Activated CD4-positive, CD25-positive, alpha-beta regulatory T cell treated with anti-CD3 and anti-CD28 coated beads, Interleukin-2, amount 50 U/mL, for 72 hours (primary cell): ENCODE measurements around the gene RAMP3.

ENCODE experiments used
- DNase-seq: peaks from one replicate; pipeline ENCODE4 v3.0.0; 2021

The RAMP3 gene

DNA sequence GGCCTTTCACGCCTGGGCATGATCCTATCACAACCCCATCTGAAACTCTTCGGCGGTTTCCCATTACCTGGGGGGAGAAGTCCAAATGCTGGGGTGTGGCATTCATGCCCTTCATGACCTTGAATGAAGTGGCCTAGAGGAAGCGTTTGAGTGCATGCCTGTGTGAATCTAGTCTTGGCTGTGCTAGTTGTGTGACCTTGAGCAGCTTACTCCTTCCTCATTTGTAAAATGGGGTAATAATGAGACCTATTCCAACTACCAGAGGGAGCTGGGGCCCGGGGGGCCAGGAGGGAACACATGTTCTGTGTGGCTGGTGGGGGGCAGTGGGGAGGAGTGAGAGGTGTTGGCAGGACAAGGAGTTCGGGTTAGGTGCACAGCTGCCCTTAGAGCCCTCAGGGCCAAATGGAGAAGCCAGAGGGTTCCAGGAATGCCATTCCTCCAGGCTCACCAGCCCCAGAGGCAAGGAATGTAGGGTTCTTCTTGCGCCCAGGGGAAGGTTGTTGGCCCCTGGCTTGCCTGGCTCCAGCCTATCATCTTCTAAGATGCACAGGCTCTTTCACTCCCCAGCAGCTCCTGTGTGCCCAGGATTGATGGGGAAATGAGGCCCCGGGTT, 24.8 kb upstream of the RAMP3 start:
- DNase-seq: no peak

DNA sequence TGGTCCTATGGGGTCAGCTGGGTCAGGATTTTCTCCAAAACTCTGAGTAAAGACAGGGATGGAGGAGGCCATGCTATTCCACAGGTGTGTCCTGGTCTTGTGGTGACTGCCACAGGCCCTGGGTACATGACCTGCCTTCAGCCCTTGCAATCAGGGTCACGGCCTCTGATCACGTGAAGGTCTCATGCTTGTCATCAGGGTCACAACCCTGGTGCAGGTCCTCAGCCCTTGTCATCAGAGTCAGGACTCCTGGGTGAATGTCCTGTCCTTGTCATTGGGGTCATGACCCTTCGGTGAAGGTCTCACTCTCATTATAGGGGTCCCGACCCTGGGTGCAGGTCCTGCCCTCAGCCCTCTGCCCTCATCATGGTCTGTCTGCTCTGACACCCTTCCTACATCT, 24.2 kb upstream of the RAMP3 start:
- no peak for DNase-seq

DNA sequence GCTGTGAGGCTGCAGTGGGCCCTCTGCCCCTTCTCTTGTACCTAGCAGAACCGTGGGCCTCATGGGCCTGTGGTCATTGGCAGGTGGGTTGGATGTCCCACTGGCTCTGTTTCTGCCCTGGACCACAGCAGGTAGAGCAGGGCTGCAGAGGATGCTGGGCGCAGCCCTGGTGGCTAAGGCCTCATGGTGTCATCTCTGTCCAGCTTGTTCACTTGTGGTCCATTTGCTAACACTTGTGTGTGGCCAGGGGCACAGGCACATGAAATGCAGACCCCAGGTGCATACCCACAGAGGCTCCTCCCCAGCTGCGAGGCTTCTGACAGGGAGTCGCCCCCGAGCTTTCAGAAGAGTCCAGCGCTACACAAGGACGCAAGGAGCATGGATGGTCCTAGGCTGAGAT, 23.7 kb upstream of the RAMP3 start:
- no peak for DNase-seq

DNA sequence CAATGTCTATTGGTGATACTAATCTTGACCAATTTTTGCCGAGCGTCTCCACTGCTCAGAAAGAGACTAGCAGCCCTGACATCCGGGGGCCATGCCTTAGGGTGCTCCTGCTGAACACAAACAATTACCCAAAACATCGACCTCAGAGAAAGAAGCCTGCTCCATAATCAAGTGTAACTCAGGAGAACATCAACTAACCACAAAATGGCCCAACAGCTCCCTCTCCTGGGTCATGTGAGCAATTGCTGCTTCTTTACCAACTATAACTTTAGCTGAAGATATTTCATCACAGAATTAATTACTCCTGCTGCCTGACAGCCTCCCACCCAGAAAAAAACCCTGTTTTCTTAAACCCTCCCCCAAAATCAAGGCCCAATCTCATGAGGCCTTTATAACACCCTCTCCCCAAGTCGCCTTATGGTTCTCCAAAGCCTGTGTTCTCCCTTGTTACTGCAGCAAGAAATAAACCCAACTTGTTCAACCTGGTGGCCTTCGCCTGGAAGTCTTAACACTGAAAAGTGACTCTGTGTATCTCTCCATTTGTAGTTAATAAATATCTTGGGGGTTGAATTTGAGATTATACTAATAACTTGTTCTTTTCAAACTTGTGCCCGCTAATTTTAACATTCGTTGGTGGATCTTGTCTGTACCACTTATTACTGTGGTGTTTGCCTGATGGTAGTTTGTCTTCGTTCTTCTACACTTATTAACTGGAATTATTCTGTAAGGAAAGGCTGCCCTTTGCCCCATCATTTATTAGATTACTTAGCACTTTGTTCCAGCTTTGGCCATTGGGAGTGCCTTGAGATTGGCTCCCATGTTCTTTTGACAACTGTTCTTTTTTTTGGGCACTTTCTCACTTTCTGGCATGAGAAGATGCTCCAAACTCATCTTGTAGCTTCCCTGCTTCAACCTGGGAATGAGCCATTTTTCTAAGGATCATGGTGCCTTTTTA, 21.2 kb upstream of the RAMP3 start:
- peak; percentile 58 for DNase-seq

DNA sequence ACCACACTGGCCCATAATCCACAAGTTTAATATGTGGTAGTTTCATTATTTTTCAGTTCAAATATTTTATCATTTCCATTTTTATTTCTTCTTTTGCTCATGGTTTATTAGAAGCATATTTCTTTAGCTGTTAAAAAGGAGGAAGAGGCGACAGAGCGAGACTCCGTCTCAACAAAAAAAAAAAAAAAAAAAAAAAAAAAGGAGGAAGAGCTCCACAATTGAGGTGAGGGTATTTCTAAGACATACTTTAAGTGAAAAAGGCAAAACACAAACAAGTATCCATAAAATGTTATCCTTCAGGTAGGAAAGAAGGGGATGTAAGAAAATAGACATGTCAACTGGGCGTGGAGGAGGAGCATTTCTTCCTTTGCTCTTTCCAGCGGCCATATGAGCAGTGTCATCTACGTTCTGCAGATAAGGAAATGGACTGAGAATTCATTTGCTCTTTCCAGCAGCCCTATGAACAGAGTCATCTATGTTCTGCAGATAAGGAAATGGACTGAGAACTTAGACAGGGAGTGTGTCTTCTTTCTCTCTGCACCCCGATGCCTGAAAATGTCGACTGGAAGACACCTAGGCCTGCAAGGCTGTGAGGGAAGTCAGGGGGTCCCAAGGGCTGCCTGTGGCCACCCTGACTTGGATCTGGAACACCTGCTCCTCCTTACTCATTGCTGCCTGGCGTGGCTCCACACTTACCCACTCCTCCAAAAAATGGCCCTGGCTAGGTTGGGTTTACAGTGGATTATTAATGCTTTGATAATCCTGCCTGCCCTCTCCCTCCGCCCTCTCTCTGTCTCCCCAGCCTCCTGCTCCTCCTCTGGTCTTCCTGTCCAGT, 18.9 kb upstream of the RAMP3 start:
- DNase-seq: no peak

DNA sequence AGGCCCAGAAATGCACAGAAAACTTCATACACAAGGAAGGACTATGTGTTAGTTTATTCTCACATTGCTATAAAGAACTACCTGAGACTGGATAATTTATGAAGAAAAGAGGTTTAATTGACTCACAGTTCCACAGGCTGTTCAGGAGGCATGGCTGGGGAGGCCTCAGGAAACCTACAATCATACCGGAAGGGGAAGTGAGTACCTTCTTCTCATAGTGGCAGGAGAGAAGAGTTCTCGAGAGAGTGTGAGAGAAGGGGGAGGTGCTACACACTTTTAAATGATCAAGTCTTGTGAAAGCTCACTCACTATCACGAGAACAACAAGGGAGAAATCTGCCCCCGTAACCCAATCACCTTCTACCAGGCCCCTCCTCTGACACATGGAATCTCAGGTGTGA, 16.8 kb upstream of the RAMP3 start:
- DNase-seq: no peak

DNA sequence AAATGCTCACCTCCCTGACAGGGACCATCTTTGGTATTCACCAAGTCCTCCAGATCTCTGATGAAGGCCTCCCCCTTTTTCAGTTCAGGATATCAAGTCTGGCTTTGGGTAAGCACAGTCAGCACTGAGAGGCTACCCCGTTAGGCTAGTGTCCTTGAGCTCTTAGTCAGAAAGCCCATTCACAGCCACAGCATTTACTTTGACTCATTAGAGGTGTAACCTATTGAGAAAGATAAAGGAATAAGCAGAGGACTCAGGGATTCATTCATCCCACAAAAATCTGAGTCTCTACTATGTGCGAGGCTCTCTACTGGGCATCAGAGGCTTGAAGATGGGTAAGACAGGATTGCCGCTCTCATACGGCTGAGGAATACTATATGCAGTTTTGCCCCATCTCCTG, 14.0 kb upstream of the RAMP3 start:
- no peak for DNase-seq

DNA sequence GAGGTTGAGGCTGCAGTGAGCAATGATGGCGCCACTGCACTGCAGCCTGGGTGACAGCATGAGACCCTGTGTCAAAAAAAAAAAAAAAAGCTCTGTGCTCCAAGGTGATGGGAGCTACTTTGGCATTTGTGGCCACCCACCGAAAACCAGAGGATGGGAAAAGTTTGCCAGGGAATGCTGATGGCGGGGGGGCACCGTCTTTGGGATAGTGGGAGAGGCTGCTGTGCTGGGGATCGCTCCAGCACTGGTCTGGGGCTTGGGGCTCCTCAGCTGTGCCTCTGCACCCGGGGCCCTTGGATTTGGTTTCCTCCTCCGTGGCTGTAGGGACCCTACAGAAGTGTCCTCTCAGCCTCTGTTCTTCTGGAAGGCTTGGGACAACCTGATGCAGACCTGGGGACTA, 11.7 kb upstream of the RAMP3 start:
- DNase-seq: peak; percentile 19

DNA sequence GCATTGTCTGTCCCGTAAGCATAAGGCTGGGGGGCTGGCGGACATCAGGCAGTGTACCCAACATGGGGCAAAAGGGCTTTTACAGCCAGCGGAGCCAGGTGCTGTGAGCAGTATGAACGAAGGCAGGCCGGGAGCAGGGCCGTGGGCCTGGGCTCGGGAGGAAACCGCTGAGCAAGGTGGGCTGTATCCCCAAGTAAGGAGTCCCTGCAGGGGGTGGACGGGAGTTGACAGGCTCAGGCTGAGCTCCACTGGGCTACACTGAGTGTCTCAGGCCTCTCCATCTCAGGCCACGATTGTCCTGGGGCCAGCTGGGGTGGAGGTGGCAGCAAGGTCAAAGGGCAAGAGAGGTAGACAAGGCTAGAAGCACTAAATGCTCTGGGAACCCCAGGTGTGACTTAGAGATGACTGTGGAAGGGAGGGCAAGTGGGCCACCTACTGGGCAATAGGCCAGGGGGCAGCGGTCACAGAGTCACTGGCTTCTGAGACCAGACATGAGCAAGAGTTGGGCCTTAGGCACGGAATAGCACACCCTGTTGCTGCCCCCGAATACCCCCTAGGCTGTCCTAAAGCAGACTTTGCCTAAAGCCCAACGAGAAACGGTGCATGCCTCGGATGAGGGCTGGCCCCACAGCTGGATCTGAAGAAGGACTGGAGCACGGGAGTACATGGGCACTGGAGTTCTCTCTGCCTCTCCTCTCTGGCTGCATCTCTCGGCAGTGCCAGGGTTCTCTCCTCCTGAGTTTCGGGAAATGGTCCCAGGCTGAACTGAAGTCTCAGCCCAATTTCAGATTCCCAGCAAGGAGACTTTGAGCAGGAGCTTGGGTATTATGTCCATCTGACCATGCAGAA, 10.8 kb upstream of the RAMP3 start:
- peak; percentile 22 for DNase-seq

DNA sequence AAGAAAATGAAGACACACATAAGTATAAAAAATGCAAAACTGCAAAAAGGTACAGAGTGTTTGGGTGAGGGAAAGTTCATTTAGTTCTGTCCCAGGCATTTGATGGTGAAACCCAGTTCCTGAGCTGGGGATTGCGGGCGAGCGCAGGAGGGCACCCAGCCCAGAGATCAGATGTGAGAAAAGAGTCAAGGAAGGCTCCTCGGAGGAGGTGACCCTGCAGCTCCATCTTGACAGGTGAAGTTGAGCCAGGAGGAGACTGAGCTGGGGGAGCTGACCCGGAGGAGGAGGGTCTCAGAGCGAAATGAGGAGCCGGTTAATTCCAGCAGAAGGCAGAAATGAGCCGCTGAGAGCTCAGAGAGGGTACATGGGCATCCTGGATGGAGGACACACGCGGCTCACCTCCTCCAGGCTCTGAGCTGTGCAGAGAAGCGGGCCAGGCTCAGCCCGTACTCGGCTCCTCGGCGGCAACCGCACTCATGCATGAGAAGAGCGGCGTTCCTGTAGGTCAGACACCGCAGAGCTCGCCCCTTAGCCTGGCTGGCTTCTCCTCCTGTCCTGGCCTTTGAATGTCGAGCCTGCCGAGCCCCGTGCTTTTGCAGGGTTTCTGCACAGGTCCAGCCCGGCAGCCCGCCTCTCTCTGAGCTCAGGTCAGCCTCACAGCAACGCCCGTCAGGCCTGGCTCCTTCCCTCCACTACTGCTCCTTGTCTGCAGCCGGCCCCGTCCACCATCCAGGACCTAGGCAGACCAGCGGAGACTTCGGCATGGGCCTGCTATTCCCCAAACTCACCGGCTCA, 9.5 kb upstream of the RAMP3 start:
- DNase-seq: peak; percentile 17

DNA sequence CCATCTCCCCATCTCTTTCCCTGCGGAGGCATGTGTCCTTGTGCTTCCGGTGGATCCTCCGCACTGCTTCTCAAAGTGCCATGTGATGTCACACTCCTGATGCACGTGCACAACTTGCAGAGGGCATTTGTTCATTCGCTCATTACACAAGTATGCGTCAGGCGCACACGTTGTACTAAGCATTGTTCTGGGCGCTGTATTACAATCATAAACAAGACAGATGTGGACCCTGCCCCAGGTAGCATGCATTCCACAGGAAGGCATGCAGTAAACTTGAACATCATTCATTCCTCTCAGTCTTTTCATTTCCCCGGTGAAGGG, 9.0 kb upstream of the RAMP3 start:
- DNase-seq: peak; percentile 24

DNA sequence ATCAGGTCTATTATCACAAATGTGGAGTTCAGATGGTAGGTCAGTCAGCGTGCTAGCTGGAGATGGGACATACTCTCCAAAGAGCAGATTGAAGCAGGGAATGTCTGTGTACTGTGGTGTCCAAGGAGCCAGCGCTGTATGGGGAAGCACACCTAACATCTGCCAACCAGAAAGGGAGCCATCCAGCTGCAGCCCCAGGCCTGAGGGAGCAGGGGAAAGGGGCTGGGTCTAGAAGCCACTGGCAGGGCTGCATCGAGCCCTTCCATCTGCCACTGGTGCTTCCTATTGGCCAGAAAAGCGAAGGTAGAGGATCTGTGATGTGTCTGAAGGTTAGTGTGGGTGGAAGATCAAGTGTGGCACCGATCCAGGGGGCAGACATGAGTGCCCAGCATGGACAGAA, 8.0 kb upstream of the RAMP3 start:
- peak; percentile 8 for DNase-seq

DNA sequence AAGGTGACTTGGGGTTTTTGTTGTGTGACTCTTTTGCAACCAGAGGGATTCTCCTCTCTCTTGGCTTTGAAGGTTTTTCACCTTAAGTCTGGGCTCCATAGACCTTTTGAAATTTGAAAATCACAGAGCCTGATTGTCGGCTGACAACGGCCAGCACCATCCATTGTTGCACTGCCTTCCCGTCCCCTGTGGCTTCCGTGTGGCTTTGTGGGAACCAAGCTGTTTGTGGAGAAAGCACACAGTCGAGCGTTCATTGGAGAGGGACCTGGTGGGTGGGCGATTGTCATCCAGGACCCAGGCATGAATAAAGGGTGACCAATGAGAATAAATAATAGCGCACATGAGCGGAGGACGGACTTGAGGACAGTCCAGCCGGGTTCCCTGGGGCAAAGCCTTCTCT, 7.4 kb upstream of the RAMP3 start:
- DNase-seq: peak; percentile 2

DNA sequence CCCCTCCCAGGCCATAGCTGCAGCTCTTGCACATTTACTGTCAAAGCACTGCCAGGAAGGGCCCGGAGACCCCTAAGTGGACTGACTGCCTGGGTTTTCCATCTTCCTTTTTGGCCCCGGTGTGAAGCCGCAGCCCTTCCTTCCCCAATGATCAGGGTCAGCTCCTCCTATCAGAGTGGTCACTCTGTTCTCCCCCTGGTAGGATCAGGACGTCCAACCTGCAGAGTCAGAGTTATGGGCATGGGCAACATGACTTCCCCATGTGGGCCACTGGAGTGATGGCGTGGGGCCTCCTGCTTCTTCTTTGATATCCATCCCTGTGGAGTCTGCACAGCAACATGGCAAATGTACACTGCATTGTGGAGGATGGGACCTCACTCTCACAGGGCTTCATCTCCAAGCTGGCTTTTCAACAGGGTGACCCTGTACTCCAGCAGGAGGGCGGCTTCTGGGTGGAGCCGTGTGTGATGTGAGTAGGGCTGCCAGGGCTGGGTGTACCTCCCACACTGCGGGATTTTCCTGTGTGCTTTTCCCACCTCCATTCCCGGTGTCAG, 6.4 kb upstream of the RAMP3 start:
- peak; percentile 24 for DNase-seq

DNA sequence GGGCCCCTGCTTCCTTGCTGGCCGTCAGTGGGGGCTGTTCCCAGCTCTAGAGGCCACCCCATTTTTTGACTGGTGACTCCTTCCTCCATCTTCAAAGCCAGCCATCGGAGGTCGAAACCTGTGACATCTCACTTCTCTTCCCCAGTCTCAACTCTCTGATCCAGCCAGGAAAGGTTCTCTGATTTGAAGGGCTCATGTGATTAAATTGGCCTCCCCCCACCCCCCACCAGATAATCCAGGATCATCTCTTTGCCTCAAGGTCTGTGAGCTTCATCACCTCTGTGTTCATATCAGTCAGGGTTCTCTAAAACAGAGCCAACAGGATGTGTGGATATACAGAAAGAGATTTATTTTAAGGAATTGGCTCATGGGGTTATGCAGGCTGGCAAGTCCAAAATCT, 5.6 kb upstream of the RAMP3 start:
- no peak for DNase-seq

DNA sequence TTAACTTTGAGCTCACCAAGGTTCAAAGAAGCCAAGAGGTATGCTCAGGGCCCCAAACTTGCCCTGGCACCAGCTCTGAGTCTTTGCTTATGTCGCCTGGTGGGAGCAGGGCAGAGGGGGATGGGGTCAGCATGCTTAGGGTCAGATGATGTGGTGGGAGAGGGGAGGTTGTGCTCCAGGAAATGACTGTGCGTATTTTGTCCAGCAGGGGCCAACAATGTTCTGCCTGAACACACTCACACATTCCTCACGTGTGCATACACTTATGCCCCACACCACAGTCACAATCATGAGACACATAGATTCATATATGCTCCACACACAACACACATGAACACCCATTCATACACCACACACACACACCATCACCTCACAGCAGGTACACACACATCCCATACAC, 4.4 kb upstream of the RAMP3 start:
- DNase-seq: peak; percentile 17

DNA sequence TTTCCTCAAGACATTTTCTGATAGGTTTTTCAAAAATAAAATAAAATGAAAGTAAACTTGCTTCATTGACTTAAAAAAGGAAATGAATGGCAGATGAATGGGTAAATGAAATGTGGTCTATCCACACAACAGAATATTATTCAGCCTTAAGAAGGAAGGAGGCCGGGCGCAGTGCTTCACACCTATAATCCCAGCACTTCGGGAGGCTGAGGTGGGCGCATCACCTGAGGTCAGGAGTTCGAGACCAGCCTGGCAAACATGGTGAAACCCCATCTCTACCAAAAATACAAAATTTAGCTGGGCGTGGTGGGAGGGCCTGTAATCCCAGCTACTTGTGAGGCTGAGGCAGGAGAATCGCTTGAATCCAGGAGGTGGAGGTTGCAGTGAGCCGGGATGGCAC, 3.7 kb upstream of the RAMP3 start:
- peak; percentile 27 for DNase-seq

DNA sequence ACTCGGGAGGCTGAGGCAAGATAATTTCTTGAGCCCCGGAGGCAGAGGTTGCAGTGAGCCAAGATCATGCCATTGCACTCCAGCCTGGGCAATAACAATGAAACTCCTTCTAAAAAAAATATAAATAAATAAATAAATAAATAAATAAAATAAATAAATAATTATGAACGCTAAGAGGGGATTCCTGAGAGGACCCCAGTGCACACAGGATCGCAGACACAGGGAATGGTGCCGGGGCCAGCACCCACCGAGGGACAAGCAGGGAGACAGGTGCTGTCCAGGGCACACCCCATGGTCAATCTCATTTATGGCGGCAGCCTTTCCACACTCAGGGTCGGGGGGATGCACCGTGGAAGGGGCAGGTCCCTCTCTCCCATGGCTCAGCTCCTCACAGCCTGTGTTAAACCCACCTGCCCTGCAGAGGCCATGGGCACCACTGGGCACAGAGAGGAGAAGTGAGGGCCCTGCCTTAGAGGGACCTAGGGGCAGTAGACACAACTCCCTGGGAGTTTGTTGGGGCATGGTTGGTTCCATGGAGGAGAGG, 2.2 kb upstream of the RAMP3 start:
- peak; percentile 26 for DNase-seq

DNA sequence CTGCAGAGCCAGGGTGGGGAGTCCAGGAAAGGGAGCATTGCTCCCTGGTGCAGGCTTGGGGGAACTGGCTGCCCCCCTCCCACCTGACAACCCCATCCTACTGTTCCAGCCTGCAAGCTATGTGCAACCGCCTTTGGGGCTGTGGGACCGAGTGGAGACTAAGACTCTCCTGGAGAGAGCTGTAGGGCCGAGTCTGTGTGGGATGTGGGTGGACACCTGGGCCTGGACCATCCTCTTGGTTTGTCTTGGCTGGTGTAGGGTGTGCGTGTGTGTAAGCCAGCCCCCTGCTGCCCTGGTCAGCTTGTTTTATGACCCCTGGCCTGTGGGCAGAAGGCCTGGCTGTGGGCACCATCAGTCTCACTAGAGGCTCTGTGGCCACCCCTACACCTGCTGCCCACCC, 1.6 kb upstream of the RAMP3 start:
- peak; percentile 21 for DNase-seq

DNA sequence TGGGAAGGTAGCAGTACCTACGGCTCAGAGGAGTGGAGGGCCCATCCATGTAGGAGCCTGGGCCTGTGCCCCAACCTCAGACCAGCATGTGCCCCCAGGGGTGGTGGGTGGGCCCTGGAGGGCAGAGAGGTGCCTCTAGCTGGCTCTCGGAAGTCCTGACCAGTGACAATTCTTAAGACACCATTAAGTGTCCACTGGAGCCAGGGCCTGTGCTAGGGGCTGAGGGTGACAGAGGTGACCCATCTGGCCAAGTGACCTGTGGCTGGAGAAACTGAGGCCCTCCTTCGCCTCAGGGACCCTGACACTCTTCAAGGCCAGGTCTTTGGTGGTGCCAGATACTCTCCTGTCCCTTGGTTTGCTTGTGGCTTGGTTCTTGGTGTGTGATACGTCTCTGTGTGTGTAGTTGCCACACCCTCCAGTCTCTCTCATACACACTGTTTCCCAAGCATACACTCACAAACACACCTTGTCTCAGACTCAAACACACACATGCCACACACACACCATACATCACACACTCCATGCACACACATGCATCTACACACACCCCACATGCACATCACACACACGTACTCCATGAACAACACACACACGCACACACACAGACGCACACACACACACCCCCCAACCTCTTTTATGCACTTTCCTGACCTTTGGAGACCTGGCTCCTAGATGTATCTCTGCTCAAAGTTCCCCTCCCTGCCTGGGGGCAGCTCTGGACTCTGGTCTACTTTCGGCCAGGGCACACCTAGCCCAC, 897 bp upstream of the RAMP3 start:
- DNase-seq: no peak

DNA sequence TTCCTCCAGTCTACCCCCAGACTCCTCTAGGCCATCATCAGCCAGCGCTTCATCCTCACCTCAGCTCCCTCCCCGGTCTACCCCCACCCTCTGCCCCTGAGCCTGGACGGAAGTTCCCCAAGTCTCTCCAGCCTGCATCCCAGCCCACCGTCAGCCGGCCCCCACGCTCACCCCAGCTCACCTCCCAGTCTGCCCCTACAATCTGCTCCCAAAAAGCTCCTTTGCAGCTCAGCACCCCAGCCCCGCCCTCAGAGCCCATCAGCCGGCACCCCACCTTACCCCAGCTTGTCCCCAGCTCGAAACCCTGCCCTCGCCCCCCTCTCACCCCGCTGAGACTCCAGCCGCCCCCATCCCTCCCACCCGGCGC, 322 bp upstream of the RAMP3 start:
- no peak for DNase-seq
